OCI-LY7 (cell line): Measurements from ENCODE around the gene XG. TPM values are rescaled to one million over a fixed set of nuclear protein-coding genes. Genes with fewer than 3 reads are reported as not detected.
"Not testable (repeated sequence)": the region's sequence is repeated elsewhere in the genome, so short reads cannot be mapped to it uniquely, and the experiment has no call there.

Source experiments
- Bru-seq: library from RNA; stranded (reverse); fragments of 400-500 nt; gene quantifications from one replicate; lab custom pipeline; 2021; lab: Mats Ljungman, UMichigan
- BruChase-seq, 2 experiments: library from RNA; stranded (reverse); fragments of 400-500 nt; gene quantifications; one replicate each; lab custom pipeline; 2021; lab: Mats Ljungman, UMichigan
- BruUV-seq: library from RNA; stranded (reverse); fragments of 400-500 nt; replicated peaks from 2 replicates; lab custom pipeline; 2021; lab: Mats Ljungman, UMichigan
- CTCF ChIA-PET: fragments of 300-600 bp; sonication (Branson Sonifier 250); formaldehyde crosslinking; loops from one replicate; lab custom pipeline; 2022; ENCODE audit warnings: antibody characterized with exemption; ENCODE audit not compliant: unreplicated experiment; lab: Charles Lee
- POLR2A ChIA-PET: fragments of 300-600 bp; sonication (Branson Sonifier 250); formaldehyde crosslinking; loops from one replicate; lab custom pipeline; 2022; ENCODE audit warnings: antibody characterized with exemption; lab: Charles Lee
- DNase-seq: peaks from one replicate; pipeline ENCODE4 v3.0.0-alpha.2; 2015; ENCODE audit warnings: low spot score
- H2AFZ ChIP-seq: fragments of 200-600 bp; sonication (generic), shearing (Covaris generic); 2 replicates; pipeline ENCODE4 v1.6.1; 2014; ENCODE audit warnings: mild to moderate bottlenecking, antibody characterized with exemption, low read length, moderate library complexity
- H3K27ac ChIP-seq: fragments of 200-600 bp; sonication (generic); 2 replicates; pipeline ENCODE4 v1.5.1; 2014; ENCODE audit warnings: mixed run types, low read depth, mild to moderate bottlenecking, moderate library complexity, low read length, inconsistent platforms; ENCODE audit not compliant: poor library complexity, severe bottlenecking
- H3K36me3 ChIP-seq: fragments of 200-600 bp; sonication (generic); 2 replicates; pipeline ENCODE4 v1.6.1; 2014; ENCODE audit warnings: mild to moderate bottlenecking, antibody characterized with exemption, low read length, moderate library complexity, mixed read lengths; ENCODE audit not compliant: insufficient read depth
- H3K4me1 ChIP-seq: fragments of 200-600 bp; sonication (generic); 2 replicates; pipeline ENCODE4 v1.5.1; 2014; ENCODE audit warnings: mild to moderate bottlenecking, low read length; ENCODE audit not compliant: insufficient read depth, poor library complexity, severe bottlenecking
- H3K4me2 ChIP-seq: fragments of 200-600 bp; sonication (generic); 2 replicates; pipeline ENCODE4 v1.6.1; 2014; ENCODE audit warnings: mild to moderate bottlenecking, low read length
- H3K4me3 ChIP-seq: fragments of 200-600 bp; sonication (generic); 2 replicates; pipeline ENCODE4 v1.5.1; 2014; ENCODE audit warnings: mild to moderate bottlenecking, low read depth, low read length; ENCODE audit not compliant: poor library complexity, severe bottlenecking
- H3K79me2 ChIP-seq: fragments of 200-600 bp; sonication (generic); 2 replicates; pipeline ENCODE4 v1.6.1; 2016; ENCODE audit warnings: low read depth, mild to moderate bottlenecking, low read length, moderate library complexity, mixed read lengths; ENCODE audit not compliant: insufficient read depth
- H3K9me2 ChIP-seq: fragments of 200-600 bp; sonication (generic); 2 replicates; pipeline ENCODE4 v1.6.1; 2016; ENCODE audit warnings: mild to moderate bottlenecking, low read length, mixed read lengths; ENCODE audit not compliant: insufficient read depth
- H3K9me3 ChIP-seq: fragments of 200-600 bp; sonication (generic); 2 replicates; pipeline ENCODE4 v1.6.1; 2014; ENCODE audit warnings: mild to moderate bottlenecking, mixed run types, low read length, mixed read lengths
- H4K20me1 ChIP-seq: fragments of 200-600 bp; sonication (generic); 2 replicates; pipeline ENCODE4 v1.6.1; 2014; ENCODE audit warnings: mild to moderate bottlenecking, antibody characterized with exemption, low read length, moderate library complexity, mixed read lengths; ENCODE audit not compliant: insufficient read depth
- EZH2phosphoT487 ChIP-seq: fragments of 200-600 bp; sonication (generic); IDR thresholded peaks from 2 replicates; pipeline ENCODE4 v1.6.1; 2018; ENCODE audit warnings: low read depth, borderline replicate concordance, mild to moderate bottlenecking, mixed run types, antibody characterized with exemption, low read length, moderate library complexity, mixed read lengths
- intact Hi-C: fragments of 100-400 bp; cut with micrococcal nuclease; formaldehyde crosslinking; loops from one replicate; pipeline ENCODE4 v1.10.0; 2022; ENCODE audit not compliant: unreplicated experiment
- long read RNA-seq: library from polyadenylated mRNA; stranded (forward); transcript quantifications from one replicate; pipeline ENCODE4 v2.0.0, GENCODE V29; 2022
- total RNA-seq, 2 experiments: library from RNA; depleted of rRNA in 1 of 2; stranded (reverse); fragments of >200 nt in 1 of 2; shearing (Covaris generic) in 1 of 2; gene quantifications; 2 replicates each; pipeline ENCODE4 v1.2.3, GENCODE V29; 2014 to 2022
- TF ChIP-seq, protein P1 (sequence below): fragments of 200-600 bp; sonication (generic); conservative IDR thresholded peaks from 2 replicates; pipeline ENCODE4 v1.5.1; 2014; ENCODE audit warnings: mild to moderate bottlenecking, antibody characterized with exemption, low read length, moderate library complexity, mixed read lengths

XG gene, protein sequence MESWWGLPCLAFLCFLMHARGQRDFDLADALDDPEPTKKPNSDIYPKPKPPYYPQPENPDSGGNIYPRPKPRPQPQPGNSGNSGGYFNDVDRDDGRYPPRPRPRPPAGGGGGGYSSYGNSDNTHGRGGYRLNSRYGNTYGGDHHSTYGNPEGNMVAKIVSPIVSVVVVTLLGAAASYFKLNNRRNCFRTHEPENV
- not detected in 2 replicates for total RNA-seq (2014; rRNA removed; shearing (Covaris generic))
- not detected in 2 replicates for total RNA-seq (2022)
- Bru-seq, nascent RNA = percentile 4 among the genes with signal in this experiment
- BruChase-seq, experiment 1, labeled RNA remaining after a 6-hour chase = not detected
- percentile 6 among the genes with signal in this experiment for BruChase-seq, experiment 2, labeled RNA remaining after a 2-hour chase
- long read RNA-seq = 0 reads

DNA sequence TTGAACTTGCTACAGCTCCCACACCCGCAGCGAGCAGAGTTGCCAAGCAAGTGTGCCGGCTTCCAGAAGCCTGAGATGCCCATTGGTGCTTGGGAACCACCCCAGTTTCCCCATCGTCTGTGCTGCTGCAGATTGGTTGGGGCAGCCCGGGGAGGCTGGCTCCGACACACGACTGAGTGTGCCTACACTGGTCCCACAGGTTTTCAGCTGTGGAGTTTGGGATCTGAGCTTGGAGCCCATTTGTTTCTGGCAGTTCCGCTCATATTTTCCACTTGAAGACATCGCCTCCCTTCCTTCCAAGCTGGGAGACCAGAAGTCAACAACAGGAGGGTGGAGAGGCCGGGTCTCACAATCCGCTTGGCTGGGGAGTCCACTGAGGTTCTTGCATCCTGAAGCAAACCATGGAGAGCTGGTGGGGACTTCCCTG lies at the start of gene XG:
Gene XG, plus strand, starts transcription at position 167 of the 427 bp plus-strand sequence. Its CDS starts 235 bp downstream, at position 402.
- POLR2A ChIA-PET, H3K9me2 ChIP-seq: not testable (repeated sequence)

DNA sequence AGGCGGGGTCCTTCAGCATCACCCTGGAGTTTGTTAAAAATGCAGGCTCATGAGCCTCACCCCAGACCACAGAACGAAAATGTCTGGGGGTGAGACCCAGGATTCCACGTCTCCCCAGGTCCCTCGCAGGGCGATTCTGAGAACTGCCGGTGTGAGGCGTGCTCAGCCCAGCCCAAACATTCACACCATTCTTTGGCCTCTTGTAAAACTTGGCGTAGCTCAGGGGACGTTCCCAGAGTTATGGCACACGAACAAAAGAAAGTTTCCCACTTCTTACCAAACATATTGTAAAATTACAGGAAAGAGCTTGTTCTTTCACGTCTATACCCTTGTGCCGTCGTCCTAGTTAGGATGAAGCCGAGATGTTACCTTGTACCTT lies 47.9 kb upstream of the XG start:
- 0 out of 2 replicates have a peak, but pooled peaks cover 5% of the 10 kb centered on the region for H4K20me1 ChIP-seq
- no peak for DNase-seq
- no peak overlapping the region for H3K4me3 ChIP-seq
- intact Hi-C loops = no loop called here
- ChIA-PET POLR2A (no interaction called here), CTCF (no interaction called here)
- no peak overlapping the region for H2AFZ ChIP-seq
- H3K36me3 ChIP-seq = peaks cover 25% of the 10 kb centered on the region
- H3K4me2 ChIP-seq = no peak overlapping the region
- H3K27ac ChIP-seq = no peak overlapping the region
- no peaks in the 10 kb centered on the region for H3K9me2 ChIP-seq
- peaks cover 66% of the 10 kb centered on the region for H3K4me1 ChIP-seq
- BruUV-seq = no TSS peak
- TF ChIP-seq EZH2phosphoT487 = no peak
- TF ChIP-seq, protein P1, sequence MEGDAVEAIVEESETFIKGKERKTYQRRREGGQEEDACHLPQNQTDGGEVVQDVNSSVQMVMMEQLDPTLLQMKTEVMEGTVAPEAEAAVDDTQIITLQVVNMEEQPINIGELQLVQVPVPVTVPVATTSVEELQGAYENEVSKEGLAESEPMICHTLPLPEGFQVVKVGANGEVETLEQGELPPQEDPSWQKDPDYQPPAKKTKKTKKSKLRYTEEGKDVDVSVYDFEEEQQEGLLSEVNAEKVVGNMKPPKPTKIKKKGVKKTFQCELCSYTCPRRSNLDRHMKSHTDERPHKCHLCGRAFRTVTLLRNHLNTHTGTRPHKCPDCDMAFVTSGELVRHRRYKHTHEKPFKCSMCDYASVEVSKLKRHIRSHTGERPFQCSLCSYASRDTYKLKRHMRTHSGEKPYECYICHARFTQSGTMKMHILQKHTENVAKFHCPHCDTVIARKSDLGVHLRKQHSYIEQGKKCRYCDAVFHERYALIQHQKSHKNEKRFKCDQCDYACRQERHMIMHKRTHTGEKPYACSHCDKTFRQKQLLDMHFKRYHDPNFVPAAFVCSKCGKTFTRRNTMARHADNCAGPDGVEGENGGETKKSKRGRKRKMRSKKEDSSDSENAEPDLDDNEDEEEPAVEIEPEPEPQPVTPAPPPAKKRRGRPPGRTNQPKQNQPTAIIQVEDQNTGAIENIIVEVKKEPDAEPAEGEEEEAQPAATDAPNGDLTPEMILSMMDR = no peak
- no peaks in the 10 kb centered on the region for H3K9me3 ChIP-seq
- peaks cover 75% of the 10 kb centered on the region for H3K79me2 ChIP-seq

More for the DNA sequence above, at the start of gene XG:
- H3K79me2 ChIP-seq, BruUV-seq, DNase-seq, H3K4me3 ChIP-seq, CTCF ChIA-PET, H2AFZ ChIP-seq, H3K4me1 ChIP-seq, H3K27ac ChIP-seq, intact Hi-C loops, H3K9me3 ChIP-seq, H3K4me2 ChIP-seq, H4K20me1 ChIP-seq, H3K36me3 ChIP-seq: not testable (repeated sequence)

DNA sequence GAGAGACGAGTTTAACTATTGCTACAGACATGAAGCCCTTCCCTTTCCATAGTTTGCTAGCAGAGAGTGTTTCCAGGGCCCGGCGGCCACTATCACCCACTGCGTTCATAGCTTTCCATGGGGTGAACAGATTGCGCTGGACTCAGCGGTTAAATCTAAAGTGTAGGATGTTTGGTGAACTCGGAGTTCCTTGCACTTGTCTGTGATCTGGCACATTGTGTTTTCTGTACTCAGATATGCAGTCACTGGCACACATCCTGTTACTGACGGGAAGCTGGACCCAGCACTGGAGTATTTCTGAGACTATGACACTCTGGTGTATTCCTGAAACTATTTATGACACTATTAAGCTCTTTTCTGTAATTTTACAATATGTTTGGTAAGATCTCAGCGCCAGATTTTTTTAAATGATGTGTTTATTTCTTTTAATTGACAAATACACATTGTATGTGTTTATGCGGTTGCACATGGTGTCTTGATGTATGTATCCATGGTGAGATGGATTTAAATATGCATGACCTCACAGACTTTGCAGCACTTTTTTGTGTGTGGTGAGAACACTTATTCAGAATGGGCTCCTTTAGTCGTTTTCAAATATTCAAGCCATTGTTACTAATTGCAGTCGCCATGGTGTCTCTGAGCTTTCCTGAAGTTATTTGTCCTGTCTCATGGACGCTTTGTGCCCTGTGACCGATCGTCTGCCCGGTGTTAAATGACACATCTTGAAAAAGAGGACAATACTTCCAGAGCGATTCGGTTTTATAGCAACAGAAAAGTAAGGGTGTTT lies 46.6 kb upstream of the XG start:
- Histone ChIP-seq H3K4me1 (peaks cover 79% of the 10 kb centered on the region), H3K36me3 (peaks cover 22% of the 10 kb centered on the region), H3K4me2 (no peak overlapping the region), H3K9me3 (no peaks in the 10 kb centered on the region), H3K79me2 (peaks cover 75% of the 10 kb centered on the region), H3K9me2 (no peaks in the 10 kb centered on the region), H3K4me3 (no peak overlapping the region), H4K20me1 (0 out of 2 replicates have a peak, but pooled peaks cover 5% of the 10 kb centered on the region), H2AFZ (no peak overlapping the region), H3K27ac (no peak overlapping the region)
- no TSS peak for BruUV-seq
- DNase-seq = no peak
- ChIA-PET CTCF (no interaction called here), POLR2A (no interaction called here)
- intact Hi-C loops = no loop called here
- TF ChIP-seq EZH2phosphoT487 = no peak
- TF ChIP-seq, protein P1 = no peak
